ENCODE data around the gene KCTD2. TPM values are rescaled to one million over a fixed set of nuclear protein-coding genes. Genes with fewer than 3 reads are reported as not detected.
"Not testable (repeated sequence)": the region's sequence is repeated elsewhere in the genome, so short reads cannot be mapped to it uniquely, and the experiment has no call there.

KCTD2 gene, protein sequence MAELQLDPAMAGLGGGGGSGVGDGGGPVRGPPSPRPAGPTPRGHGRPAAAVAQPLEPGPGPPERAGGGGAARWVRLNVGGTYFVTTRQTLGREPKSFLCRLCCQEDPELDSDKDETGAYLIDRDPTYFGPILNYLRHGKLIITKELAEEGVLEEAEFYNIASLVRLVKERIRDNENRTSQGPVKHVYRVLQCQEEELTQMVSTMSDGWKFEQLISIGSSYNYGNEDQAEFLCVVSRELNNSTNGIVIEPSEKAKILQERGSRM
- total RNA-seq (15.4 TPM), polyA plus RNA-seq (29.1 TPM)

DNA sequence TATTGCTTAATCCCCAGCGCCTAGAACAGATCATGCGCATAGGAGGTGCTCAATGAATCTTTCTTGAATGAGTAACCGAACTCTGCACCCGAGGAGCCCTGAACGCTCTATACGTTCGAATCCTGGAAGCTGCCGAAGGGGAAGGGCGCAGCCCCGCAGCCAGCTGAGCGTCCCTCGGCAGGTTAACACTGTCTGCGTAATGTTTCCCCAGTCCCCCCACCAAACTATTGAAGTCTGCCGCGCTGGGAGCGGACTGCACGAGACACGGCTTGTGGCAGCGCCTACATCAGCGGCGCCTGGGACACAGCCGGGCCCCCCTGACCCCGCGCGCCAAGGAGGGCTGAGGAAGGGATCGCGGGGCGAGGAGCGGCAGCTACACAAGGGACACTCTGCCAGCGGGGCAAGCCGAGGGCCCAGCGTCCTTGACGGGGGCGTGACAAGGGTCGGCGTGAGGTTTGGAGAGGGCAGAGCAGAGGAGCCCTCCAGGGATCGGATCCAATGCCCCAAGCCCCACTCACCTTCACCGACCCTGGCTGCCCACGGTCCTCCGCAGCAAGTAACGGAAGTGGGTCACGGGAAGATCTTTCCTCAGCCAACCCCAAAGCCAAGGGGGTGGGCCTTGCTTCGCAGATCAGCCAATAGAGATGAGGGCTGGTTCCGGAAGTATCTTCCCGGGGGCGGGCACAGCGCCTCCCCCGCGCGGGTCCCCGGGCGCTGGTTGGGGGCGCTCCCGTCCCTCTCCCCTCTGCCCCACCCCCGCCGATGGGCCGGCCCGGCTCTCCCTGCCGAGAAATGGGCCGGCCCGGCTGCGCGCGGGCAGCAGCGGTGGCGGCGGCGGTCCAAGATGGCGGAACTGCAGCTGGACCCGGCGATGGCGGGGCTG is at the start of gene KCTD2, which contains the start of gene ATP5PD:
KCTD2 (plus strand) TSS at position 819 of the 883 bp plus-strand sequence; CDS start at position 845, 26 bp downstream.
ATP5PD (minus strand) TSS at position 563 of the 883 bp plus-strand sequence. CDS start 4,319 bp downstream, outside the sequence.
- WGBS = under 1% methylated on average over 72 of the region's 72 CpGs
- DNase-seq (ENCODE audit: extremely low spot score) = peak; percentile 89
- peak within 1 kb of the TSS; percentile 95 for H3K4me3 ChIP-seq (ENCODE audit: low read depth, low read length)
- H3K27ac ChIP-seq (ENCODE audit: low read depth) = peak within 1 kb of the TSS; percentile 91
- no peaks in the 10 kb centered on the region for H3K4me1 ChIP-seq (ENCODE audit: insufficient read depth)
- peaks cover 2% of the 10 kb centered on the region for H3K36me3 ChIP-seq (ENCODE audit: insufficient read depth)

DNA sequence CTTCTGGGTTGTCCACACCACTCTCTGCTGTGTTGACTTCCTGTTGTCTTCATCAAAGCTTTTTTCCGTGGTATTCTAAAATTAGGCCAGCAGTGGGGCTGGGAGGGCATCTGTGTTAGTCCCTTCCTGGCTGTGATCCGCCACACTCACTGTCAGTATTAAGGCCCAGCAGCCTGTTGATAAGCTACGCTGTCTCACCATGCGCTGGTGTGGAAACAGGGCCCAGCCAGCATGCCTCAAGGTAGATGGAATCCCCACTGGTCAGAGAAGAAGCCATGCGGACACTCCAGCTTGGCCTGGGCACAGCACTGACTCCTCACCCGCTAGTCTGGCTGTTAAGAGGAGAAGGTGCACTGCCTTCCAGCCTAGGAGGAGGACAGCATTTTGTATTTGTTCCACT is 48.2 kb upstream of the KCTD2 start:
- WGBS = 84% methylated on average over 6 of the region's 6 CpGs
- no peak overlapping the region for H3K27ac ChIP-seq (ENCODE audit: low read depth)
- H3K4me1 ChIP-seq (ENCODE audit: insufficient read depth) = no peaks in the 10 kb centered on the region
- no peak for DNase-seq (ENCODE audit: extremely low spot score)
- H3K4me3 ChIP-seq (ENCODE audit: low read depth, low read length) = no peak overlapping the region
- H3K36me3 ChIP-seq (ENCODE audit: insufficient read depth) = no peaks in the 10 kb centered on the region

DNA sequence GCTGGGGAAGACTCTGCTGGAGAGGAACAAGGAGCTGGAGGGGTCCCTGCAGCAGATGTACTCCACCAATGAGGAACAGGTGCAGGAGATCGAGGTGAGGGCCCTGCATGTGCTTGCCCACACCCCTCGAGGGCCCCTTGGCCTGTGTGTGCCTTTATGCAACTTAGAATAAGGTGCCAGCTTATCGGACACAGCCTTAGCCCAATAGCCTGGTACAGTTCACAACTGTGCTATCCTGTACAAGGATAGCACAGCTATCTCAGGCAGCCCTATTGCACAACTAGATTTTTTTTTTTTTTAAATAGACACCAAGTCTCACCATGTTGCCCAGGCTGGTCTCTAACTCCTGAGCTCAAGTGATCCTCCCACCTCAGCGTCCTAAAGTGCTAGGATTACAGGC is 47.5 kb upstream of the KCTD2 start:
- 91% methylated on average over 4 of the region's 4 CpGs for WGBS
- Histone ChIP-seq H3K4me3 (ENCODE audit: low read depth, low read length) (no peak overlapping the region), H3K4me1 (ENCODE audit: insufficient read depth) (no peaks in the 10 kb centered on the region), H3K27ac (ENCODE audit: low read depth) (no peak overlapping the region), H3K36me3 (ENCODE audit: insufficient read depth) (no peaks in the 10 kb centered on the region)
- DNase-seq (ENCODE audit: extremely low spot score) = no peak

GRCh38 chr17:75001915-75002843 is 44.8 kb upstream of the KCTD2 start:
- no peak for DNase-seq (ENCODE audit: extremely low spot score)
- Histone ChIP-seq H3K4me3 (ENCODE audit: low read depth, low read length) (no peak overlapping the region), H3K36me3 (ENCODE audit: insufficient read depth) (no peaks in the 10 kb centered on the region), H3K4me1 (ENCODE audit: insufficient read depth) (no peaks in the 10 kb centered on the region), H3K27ac (ENCODE audit: low read depth) (no peak overlapping the region)
- WGBS = 92% methylated on average over 15 of the region's 15 CpGs

GRCh38 chr17:75003070-75003956 is 43.7 kb upstream of the KCTD2 start:
- Histone ChIP-seq H3K4me1 (ENCODE audit: insufficient read depth) (no peaks in the 10 kb centered on the region), H3K4me3 (ENCODE audit: low read depth, low read length) (no peak overlapping the region), H3K27ac (ENCODE audit: low read depth) (no peak overlapping the region), H3K36me3 (ENCODE audit: insufficient read depth) (no peaks in the 10 kb centered on the region)
- WGBS = 88% methylated on average over 76 of the region's 76 CpGs
- DNase-seq (ENCODE audit: extremely low spot score) = no peak

DNA sequence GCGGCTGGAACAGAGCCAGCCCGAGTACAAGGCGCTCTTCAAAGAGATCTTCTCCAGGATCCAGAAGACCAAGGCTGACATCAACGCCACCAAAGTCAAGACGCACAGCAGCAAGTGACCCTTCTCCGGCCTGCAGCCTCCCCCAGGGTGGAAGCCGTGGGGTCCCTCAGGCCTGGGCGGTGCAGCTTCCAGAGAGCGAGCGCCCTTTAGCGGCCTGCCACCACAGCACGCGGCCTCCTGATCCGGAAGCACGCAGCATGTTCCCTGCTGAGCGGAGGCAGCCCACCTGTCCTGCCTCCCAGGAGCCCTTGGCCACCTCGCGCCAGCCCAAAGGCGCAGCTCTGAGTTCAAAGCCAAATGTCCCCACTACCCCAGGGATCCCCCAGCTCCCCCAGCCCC is 43.1 kb upstream of the KCTD2 start:
- 95% methylated on average over 19 of the region's 19 CpGs for WGBS
- Histone ChIP-seq H3K4me3 (ENCODE audit: low read depth, low read length) (no peak overlapping the region), H3K4me1 (ENCODE audit: insufficient read depth) (no peaks in the 10 kb centered on the region), H3K27ac (ENCODE audit: low read depth) (no peak overlapping the region), H3K36me3 (ENCODE audit: insufficient read depth) (no peaks in the 10 kb centered on the region)
- no peak for DNase-seq (ENCODE audit: extremely low spot score)

GRCh38 chr17:75004371-75004770 is 42.7 kb upstream of the KCTD2 start:
- Histone ChIP-seq H3K4me1 (ENCODE audit: insufficient read depth) (no peaks in the 10 kb centered on the region), H3K27ac (ENCODE audit: low read depth) (no peak overlapping the region), H3K4me3 (ENCODE audit: low read depth, low read length) (no peak overlapping the region), H3K36me3 (ENCODE audit: insufficient read depth) (no peaks in the 10 kb centered on the region)
- DNase-seq (ENCODE audit: extremely low spot score) = no peak
- 97% methylated on average over 3 of the region's 3 CpGs for WGBS

DNA sequence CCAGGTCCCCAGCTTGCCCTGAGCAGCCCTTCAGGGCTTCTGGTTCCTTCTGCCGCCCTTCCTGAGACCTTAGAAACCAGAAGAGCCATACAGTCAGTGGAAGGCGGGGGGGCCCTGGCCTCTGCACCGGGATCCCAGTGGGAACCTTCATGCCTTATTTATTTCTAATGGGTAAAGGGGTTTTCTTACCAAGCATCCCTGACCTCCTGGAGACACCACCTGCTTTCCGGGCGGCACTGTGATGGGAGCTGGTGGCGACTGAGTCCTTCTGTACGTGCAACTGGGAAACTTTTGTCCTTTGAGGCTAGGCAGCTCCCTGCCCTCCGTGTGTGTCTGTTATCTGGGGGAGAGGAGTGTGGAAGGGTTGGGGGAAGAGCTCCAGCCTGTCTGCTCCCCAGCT is 41.7 kb upstream of the KCTD2 start:
- no peak for DNase-seq (ENCODE audit: extremely low spot score)
- H3K4me1 ChIP-seq (ENCODE audit: insufficient read depth) = no peaks in the 10 kb centered on the region
- no peaks in the 10 kb centered on the region for H3K36me3 ChIP-seq (ENCODE audit: insufficient read depth)
- no peak overlapping the region for H3K4me3 ChIP-seq (ENCODE audit: low read depth, low read length)
- 89% methylated on average over 8 of the region's 8 CpGs for WGBS
- no peak overlapping the region for H3K27ac ChIP-seq (ENCODE audit: low read depth)

DNA sequence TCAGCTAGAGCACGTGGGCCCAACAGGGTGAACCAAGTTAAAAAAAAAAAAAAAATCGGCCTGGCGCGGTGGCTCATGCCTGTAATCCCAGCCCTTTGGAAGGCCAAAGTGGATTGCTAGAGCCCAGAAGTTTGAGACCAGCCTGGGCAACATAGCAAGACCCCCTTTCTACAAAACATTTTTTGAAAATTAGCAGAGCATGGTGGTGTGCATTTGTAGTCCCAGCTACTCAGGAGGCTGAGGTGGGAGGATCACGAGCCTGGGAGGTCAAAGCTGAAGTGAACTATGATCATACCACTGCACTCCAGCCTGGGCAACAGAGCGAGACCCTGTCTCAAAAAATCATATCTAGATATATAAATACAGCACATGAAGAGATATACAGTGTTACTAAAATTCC is 40.9 kb upstream of the KCTD2 start:
- not testable (repeated sequence) for H3K4me1 ChIP-seq (ENCODE audit: insufficient read depth); H3K36me3 ChIP-seq (ENCODE audit: insufficient read depth); H3K4me3 ChIP-seq (ENCODE audit: low read depth, low read length); H3K27ac ChIP-seq (ENCODE audit: low read depth); DNase-seq (ENCODE audit: extremely low spot score)
- 95% methylated on average over 6 of the region's 6 CpGs for WGBS

DNA sequence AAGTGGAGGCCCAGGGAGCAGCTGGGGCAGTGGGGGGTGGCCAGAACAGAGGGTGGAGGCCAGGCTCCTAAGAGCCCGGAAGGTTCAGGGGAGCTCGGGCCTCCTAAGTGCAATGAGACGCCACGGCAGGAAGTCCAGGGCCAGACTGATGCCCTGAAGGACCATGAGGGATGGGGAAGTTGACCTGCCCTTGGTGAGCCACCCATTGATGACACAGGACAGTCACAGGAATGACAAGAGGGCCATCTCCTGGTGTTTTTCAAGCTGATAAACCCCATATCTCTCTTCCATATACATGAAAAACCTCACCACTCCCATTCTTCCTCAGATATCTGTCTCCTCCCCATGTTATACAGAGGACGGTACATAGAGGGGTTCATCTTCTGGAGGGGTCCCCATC is 40.4 kb upstream of the KCTD2 start:
- DNase-seq (ENCODE audit: extremely low spot score) = no peak
- 89% methylated on average over 5 of the region's 5 CpGs for WGBS
- H3K27ac ChIP-seq (ENCODE audit: low read depth) = no peak overlapping the region
- no peaks in the 10 kb centered on the region for H3K4me1 ChIP-seq (ENCODE audit: insufficient read depth)
- H3K36me3 ChIP-seq (ENCODE audit: insufficient read depth) = no peaks in the 10 kb centered on the region
- no peak overlapping the region for H3K4me3 ChIP-seq (ENCODE audit: low read depth, low read length)

GRCh38 chr17:75008373-75008772 is 38.7 kb upstream of the KCTD2 start:
- H3K27ac ChIP-seq (ENCODE audit: low read depth) = no peak overlapping the region
- H3K4me3 ChIP-seq (ENCODE audit: low read depth, low read length) = no peak overlapping the region
- WGBS = 90% methylated on average over 6 of the region's 6 CpGs
- DNase-seq (ENCODE audit: extremely low spot score) = no peak
- H3K36me3 ChIP-seq (ENCODE audit: insufficient read depth) = no peaks in the 10 kb centered on the region
- peaks cover 2% of the 10 kb centered on the region for H3K4me1 ChIP-seq (ENCODE audit: insufficient read depth)

DNA sequence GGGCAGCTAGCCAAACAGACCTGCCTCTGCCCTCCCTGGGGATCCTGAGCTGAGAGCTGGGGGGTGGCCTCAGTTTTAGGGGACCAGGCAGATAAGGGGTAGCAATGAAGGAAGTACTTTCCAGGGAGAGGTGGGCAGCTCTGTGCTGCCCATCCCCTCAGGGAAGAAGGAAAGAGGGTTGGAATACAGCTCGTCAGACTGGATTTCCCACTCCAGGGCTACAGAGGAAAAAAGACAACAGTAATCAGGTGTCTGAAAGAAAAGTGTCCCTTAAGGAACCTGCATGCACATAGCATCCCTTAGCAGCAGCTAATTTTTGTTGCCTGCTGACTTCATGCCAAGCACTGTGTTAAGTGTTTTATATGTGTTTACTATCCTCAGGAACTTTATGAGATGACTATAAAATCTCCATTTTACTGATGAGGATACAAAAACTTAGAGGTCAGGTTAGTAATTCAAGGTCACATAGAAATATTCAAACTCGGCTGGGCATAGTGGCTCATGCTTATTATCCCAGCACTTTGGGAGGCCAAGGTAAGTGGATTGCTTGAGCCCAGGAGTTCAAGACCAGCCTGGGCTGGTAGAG is 37.8 kb upstream of the KCTD2 start:
- no peak overlapping the region for H3K4me3 ChIP-seq (ENCODE audit: low read depth, low read length)
- H3K27ac ChIP-seq (ENCODE audit: low read depth) = no peak overlapping the region
- H3K36me3 ChIP-seq (ENCODE audit: insufficient read depth) = no peaks in the 10 kb centered on the region
- H3K4me1 ChIP-seq (ENCODE audit: insufficient read depth) = peaks cover 4% of the 10 kb centered on the region
- 62% methylated on average over 2 of the region's 2 CpGs for WGBS
- DNase-seq (ENCODE audit: extremely low spot score) = no peak
